Thoracic aorta (tissue), 2 donors: Measurements from ENCODE around the gene RADX. TPM values are rescaled to one million over a fixed set of nuclear protein-coding genes. Genes with fewer than 3 reads are reported as not detected.
"Not testable (repeated sequence)": the region's sequence is repeated elsewhere in the genome, so short reads cannot be mapped to it uniquely, and the experiment has no call there.

Experiments
- ATAC-seq: fragments of 150-250 bp; one replicate; pipeline ENCODE4 v1.8.0; 2017; ENCODE audit warnings: low read depth; ENCODE audit not compliant: insufficient number of reproducible peaks, low FRiP score
- DNase-seq: peaks from one replicate; pipeline ENCODE4 v3.0.0-alpha.2; 2020; ENCODE audit warnings: low spot score
- H3K27ac ChIP-seq, 2 donors: fragments of 200-600 bp; sonication (generic); 1 replicate in 1 of 2; 2 replicates in 1 of 2; pipeline ENCODE4 v1.5.1; 2016; ENCODE audit warnings: mild to moderate bottlenecking in 2 of 2, moderate library complexity in 2 of 2
- H3K27me3 ChIP-seq: fragments of 200-600 bp; sonication (generic); replicated peaks from 2 replicates; pipeline ENCODE4 v1.6.0; 2016; ENCODE audit warnings: mild to moderate bottlenecking; ENCODE audit not compliant: insufficient read depth
- H3K36me3 ChIP-seq: fragments of 200-600 bp; sonication (generic); one replicate; pipeline ENCODE4 v1.5.1; 2016
- H3K4me1 ChIP-seq, 2 donors: fragments of 200-600 bp; sonication (generic); 1 replicate in 1 of 2; 2 replicates in 1 of 2; pipeline versions ENCODE4 v1.5.1 to v1.6.0; 2016; ENCODE audit warnings: low read depth in 2 of 2, mild to moderate bottlenecking in 1 of 2; ENCODE audit not compliant: control insufficient read depth in 1 of 2
- H3K4me3 ChIP-seq: fragments of 200-600 bp; sonication (generic); 2 replicates; pipeline ENCODE4 v1.5.1; 2016; ENCODE audit warnings: mild to moderate bottlenecking
- H3K9me3 ChIP-seq: fragments of 200-600 bp; sonication (generic); 2 replicates; pipeline ENCODE4 v1.5.1; 2016
- total RNA-seq, 2 donors: library from RNA; depleted of rRNA; stranded (reverse); fragments of >200 nt; gene quantifications; one replicate each; pipeline versions ENCODE4 v1.1.0 to v1.2.3, GENCODE V29; 2016
- TF ChIP-seq, protein P1 (sequence below): fragments of 200-600 bp; sonication (generic); IDR thresholded peaks from one replicate; pipeline ENCODE4 v1.5.1; 2019; ENCODE audit warnings: antibody characterized with exemption

The RADX gene
- total RNA-seq, 2 donors from 2014 or later = 0.81 to 4.9 TPM

DNA sequence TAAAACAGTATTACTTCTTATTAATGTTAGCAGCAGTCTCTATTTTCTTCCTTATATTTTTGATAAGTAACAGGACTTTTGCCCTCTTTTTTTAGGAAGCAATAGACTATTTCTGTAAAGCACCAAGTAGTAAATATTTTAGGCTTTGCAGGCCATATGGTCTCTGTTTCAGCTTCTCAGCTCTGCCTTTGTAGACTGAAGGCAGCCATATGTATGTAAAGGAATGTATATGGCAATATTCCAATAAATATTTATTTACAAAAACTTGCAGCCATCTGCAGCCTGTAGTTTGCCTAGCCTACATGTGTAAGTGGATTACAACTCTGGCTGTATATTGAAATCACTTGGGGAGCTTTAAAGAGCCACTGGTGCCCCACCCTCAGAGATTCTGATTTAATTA lies 15.0 kb downstream of the RADX start:
- TF ChIP-seq, protein P1, sequence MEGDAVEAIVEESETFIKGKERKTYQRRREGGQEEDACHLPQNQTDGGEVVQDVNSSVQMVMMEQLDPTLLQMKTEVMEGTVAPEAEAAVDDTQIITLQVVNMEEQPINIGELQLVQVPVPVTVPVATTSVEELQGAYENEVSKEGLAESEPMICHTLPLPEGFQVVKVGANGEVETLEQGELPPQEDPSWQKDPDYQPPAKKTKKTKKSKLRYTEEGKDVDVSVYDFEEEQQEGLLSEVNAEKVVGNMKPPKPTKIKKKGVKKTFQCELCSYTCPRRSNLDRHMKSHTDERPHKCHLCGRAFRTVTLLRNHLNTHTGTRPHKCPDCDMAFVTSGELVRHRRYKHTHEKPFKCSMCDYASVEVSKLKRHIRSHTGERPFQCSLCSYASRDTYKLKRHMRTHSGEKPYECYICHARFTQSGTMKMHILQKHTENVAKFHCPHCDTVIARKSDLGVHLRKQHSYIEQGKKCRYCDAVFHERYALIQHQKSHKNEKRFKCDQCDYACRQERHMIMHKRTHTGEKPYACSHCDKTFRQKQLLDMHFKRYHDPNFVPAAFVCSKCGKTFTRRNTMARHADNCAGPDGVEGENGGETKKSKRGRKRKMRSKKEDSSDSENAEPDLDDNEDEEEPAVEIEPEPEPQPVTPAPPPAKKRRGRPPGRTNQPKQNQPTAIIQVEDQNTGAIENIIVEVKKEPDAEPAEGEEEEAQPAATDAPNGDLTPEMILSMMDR = no peak
- Histone ChIP-seq H3K27me3 (no peaks in the 10 kb centered on the region), H3K4me1 (no peaks in the 10 kb centered on the region), H3K27ac (no peak overlapping the region), H3K9me3 (no peaks in the 10 kb centered on the region), H3K36me3 (no peaks in the 10 kb centered on the region), H3K4me3 (no peak overlapping the region)
- DNase-seq (no peak), ATAC-seq (no peak)

DNA sequence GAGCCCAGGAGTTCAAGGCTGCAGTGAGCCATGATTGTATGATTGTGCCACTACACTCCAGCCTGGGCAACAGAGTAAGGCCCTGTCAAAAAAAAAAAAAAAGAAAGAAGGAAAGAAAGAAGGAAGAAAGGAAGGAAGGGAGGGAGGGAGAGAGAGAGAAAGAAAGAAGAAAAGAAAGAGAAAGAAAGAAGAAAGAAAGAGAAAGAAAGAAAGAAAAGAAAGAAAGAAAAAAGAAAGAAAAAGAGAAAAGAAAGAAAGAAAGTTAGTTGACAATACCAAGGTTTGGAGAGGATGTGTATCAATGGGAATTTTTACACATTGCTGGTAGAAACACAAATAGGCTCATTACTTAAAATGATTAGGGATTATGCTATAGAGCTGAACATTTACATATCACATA lies 19.8 kb downstream of the RADX start:
- no peak for ATAC-seq
- H3K36me3 ChIP-seq = no peaks in the 10 kb centered on the region

DNA sequence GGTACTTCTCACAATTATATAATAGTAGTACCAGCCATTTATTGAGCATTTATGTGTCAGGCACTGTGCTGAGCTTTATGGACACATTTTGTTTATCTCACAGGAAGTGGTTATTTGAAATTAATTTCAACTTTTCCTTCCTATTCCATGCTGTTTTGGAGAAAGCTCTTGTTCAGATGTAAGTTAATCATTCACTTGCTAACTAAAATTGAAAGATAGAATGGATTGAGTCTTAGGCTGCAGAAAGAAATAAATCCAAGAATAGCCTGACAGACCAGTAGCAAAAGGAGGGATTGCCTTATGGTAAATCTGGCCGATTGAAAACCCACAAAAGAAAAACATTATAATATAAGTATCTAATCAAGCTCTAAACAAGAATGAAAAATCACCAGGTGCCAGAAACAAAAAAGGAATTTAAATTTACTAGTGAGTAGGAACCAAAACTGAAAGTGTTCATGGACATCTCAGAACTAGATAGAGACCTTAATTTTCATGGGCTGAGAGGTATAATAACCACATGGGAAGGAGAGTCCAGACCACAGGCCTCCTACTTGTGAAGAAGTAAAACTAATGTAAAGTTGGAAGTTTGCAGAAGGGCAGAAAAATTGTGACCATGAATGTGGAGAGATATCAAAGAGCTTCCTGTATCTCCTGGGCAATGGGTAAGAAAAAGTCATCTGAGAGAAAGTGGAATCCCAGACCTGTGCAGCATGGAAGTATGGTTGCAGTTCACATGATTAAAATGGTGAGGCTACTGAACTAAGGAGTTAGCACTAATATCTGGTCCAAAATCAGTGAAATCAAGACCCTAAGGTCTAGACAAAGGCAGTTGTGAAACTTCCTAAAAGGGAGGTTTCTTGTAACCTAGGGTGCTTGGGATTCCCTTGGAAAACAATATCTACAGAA lies 38.0 kb downstream of the RADX start:
- H3K4me1 ChIP-seq = no peaks in the 10 kb centered on the region
- H3K27ac ChIP-seq = no peak overlapping the region
- ATAC-seq (no peak), DNase-seq (no peak)
- no peaks in the 10 kb centered on the region for H3K27me3 ChIP-seq
- no peaks in the 10 kb centered on the region for H3K36me3 ChIP-seq
- H3K4me3 ChIP-seq = no peak overlapping the region
- no peaks in the 10 kb centered on the region for H3K9me3 ChIP-seq
- TF ChIP-seq, protein P1 = no peak

More for the DNA sequence above, 19.8 kb downstream of the RADX start:
- TF ChIP-seq, protein P1 = no peak
- no peaks in the 10 kb centered on the region for H3K4me1 ChIP-seq
- H3K27ac ChIP-seq = no peak overlapping the region
- no peaks in the 10 kb centered on the region for H3K27me3 ChIP-seq
- DNase-seq = no peak
- no peak overlapping the region for H3K4me3 ChIP-seq
- H3K9me3 ChIP-seq = no peaks in the 10 kb centered on the region

DNA sequence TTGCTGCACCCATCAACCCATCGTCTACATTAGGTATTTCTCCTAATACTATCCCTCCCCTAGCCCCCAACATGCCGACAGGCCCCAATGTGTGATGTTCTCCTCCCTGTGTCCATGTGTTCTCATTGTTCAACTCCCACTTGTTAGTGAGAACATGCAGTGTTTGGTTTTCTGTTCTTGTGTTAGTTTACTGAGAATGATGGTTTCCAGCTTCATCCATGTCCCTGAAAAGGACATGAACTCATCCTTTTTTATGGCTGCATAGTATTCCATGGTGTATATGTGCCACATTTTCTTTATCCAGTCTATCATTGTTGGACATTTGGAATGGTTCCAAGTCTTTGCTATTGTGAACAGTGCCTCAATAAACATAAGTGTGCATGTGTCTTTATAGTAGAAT lies 41.8 kb downstream of the RADX start:
- H3K27ac ChIP-seq, H3K27me3 ChIP-seq, H3K9me3 ChIP-seq, H3K36me3 ChIP-seq, DNase-seq, ATAC-seq, H3K4me3 ChIP-seq, H3K4me1 ChIP-seq: not testable (repeated sequence)

DNA sequence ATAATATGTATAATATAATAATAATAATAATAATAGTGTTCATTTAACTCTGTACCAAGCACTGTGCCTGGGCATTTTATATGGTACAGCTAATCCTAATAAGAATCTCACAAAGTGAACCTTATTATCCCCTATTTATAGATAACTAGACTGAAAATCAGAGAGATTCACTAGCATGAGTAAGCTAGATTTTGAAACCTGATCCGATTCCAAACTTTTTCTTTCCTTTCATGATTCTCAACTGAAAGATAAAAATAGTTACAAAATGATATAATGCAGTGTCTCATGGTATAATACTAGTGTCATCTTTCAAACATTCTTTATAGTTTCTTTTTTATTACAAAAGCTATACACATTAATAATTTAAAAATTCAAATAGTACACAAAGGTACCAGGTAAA lies 58.9 kb downstream of the RADX start:
- ATAC-seq (no peak), DNase-seq (no peak)
- TF ChIP-seq, protein P1 = no peak
- Histone ChIP-seq H3K27me3 (no peaks in the 10 kb centered on the region), H3K9me3 (no peaks in the 10 kb centered on the region), H3K27ac (no peak overlapping the region), H3K4me1 (no peaks in the 10 kb centered on the region), H3K4me3 (no peak overlapping the region), H3K36me3 (no peaks in the 10 kb centered on the region)
